Activated naive CD4-positive, alpha-beta T cell treated with anti-CD3 and anti-CD28 coated beads, Interleukin-2, amount 50 U/mL, for 72 hours (primary cell): ENCODE data around the gene LZTFL1. TPM values are rescaled to one million over a fixed set of nuclear protein-coding genes. Genes with fewer than 3 reads are reported as not detected.

ENCODE experiments used
- ATAC-seq, 2 donors: fragments of 150-1000 bp; cut with Tn5 transposase; 2 replicates each; pipeline ENCODE4 v1.10.0; 2021; ENCODE audit warnings: mild to moderate bottlenecking in 2 of 2, moderate library complexity in 2 of 2
- DNase-seq, 2 donors: peaks; one replicate each; pipeline ENCODE4 v3.0.0; 2021 to 2022; ENCODE audit warnings: low spot score in 2 of 2
- H3K27ac Mint-ChIP-seq, 2 donors: one replicate each; pipeline ENCODE4 v1.8.0; 2022; ENCODE audit warnings: mild to moderate bottlenecking in 2 of 2, mixed read lengths in 2 of 2
- H3K36me3 Mint-ChIP-seq, 2 donors: one replicate each; pipeline ENCODE4 v1.8.0; 2022; ENCODE audit warnings: mixed read lengths in 2 of 2
- H3K9me3 Mint-ChIP-seq, 2 donors: one replicate each; pipeline ENCODE4 v1.8.0; 2022; ENCODE audit warnings: mixed read lengths in 2 of 2
- total RNA-seq, 2 donors: library from RNA; stranded (reverse); gene quantifications; one replicate each; pipeline ENCODE4 v1.2.3, GENCODE V29; 2022

Gene LZTFL1
- total RNA-seq, 2 donors from 2014 or later: 2.3 to 4.0 TPM

GRCh38 chr3:45799586-45799985, 42.3 kb downstream of the LZTFL1 start:
- Mint-ChIP-seq H3K36me3 (peaks cover 0 to 6% of the 10 kb centered on the region in 2 donors), H3K27ac (no peak overlapping the region), H3K9me3 (no peaks in the 10 kb centered on the region)
- ATAC-seq (no peak), DNase-seq (no peak)

- DNase-seq: no peak
- no peaks in the 10 kb centered on the region for H3K9me3 Mint-ChIP-seq
- no peak for ATAC-seq
- peaks cover 0 to 6% of the 10 kb centered on the region in 2 donors for H3K36me3 Mint-ChIP-seq
- no peak overlapping the region for H3K27ac Mint-ChIP-seq
These were observed 43.9 kb downstream of the LZTFL1 start for GRCh38 chr3:45798034-45798433.

GRCh38 chr3:45796902-45797637, 44.8 kb downstream of the LZTFL1 start:
- Mint-ChIP-seq H3K27ac (no peak overlapping the region), H3K9me3 (no peaks in the 10 kb centered on the region), H3K36me3 (peaks cover 0 to 6% of the 10 kb centered on the region in 2 donors)
- DNase-seq (no peak), ATAC-seq (no peak)

GRCh38 chr3:45795882-45796765, 45.8 kb downstream of the LZTFL1 start, which contains the start of gene SLC6A20:
TSS of gene SLC6A20 (minus strand) at chr3:45796536. CDS start at chr3:45796419, 117 bp downstream.
- Mint-ChIP-seq H3K27ac (no peak within 1 kb of the TSS), H3K36me3 (peaks cover 0 to 6% of the 10 kb centered on the region in 2 donors), H3K9me3 (no peaks in the 10 kb centered on the region)
- no peak for DNase-seq
- ATAC-seq: peak in 1 of 2 donors; percentile 54

GRCh38 chr3:45795509-45795881, 46.4 kb downstream of the LZTFL1 start:
- ATAC-seq (no peak), DNase-seq (no peak)
- H3K27ac Mint-ChIP-seq: no peak overlapping the region

GRCh38 chr3:45794660-45795059, 47.3 kb downstream of the LZTFL1 start:
- no peak for DNase-seq
- Mint-ChIP-seq H3K36me3 (peaks cover 13% of the 10 kb centered on the region in 2 donors), H3K27ac (no peak overlapping the region), H3K9me3 (peaks cover 4 to 11% of the 10 kb centered on the region in 2 donors)
- ATAC-seq: no peak

More at GRCh38 chr3:45795509-45795881, 46.4 kb downstream of the LZTFL1 start:
- peaks cover 4% of the 10 kb centered on the region in 2 donors for H3K9me3 Mint-ChIP-seq
- H3K36me3 Mint-ChIP-seq: peaks cover 5 to 10% of the 10 kb centered on the region in 2 donors

- Mint-ChIP-seq H3K36me3 (peaks cover 13% of the 10 kb centered on the region in 2 donors), H3K9me3 (peaks cover 4 to 12% of the 10 kb centered on the region in 2 donors), H3K27ac (no peak overlapping the region)
- DNase-seq (no peak), ATAC-seq (no peak)
These were observed 47.8 kb downstream of the LZTFL1 start for GRCh38 chr3:45794177-45794560.

GRCh38 chr3:45793482-45794176, 48.3 kb downstream of the LZTFL1 start:
- ATAC-seq: no peak

GRCh38 chr3:45792516-45793172, 49.3 kb downstream of the LZTFL1 start:
- H3K36me3 Mint-ChIP-seq: peaks cover 13 to 17% of the 10 kb centered on the region in 2 donors
- DNase-seq: no peak
- peaks cover 4 to 17% of the 10 kb centered on the region in 2 donors for H3K9me3 Mint-ChIP-seq
- ATAC-seq: no peak
- no peak overlapping the region for H3K27ac Mint-ChIP-seq

More at GRCh38 chr3:45793482-45794176, 48.3 kb downstream of the LZTFL1 start:
- Mint-ChIP-seq H3K27ac (no peak overlapping the region), H3K9me3 (peaks cover 4 to 17% of the 10 kb centered on the region in 2 donors), H3K36me3 (peaks cover 13 to 17% of the 10 kb centered on the region in 2 donors)
- DNase-seq: no peak

GRCh38 chr3:45792036-45792435, 49.9 kb downstream of the LZTFL1 start:
- DNase-seq (no peak), ATAC-seq (no peak)
- Mint-ChIP-seq H3K36me3 (peaks cover 13 to 17% of the 10 kb centered on the region in 2 donors), H3K9me3 (peaks cover 4 to 17% of the 10 kb centered on the region in 2 donors), H3K27ac (no peak overlapping the region)

- Mint-ChIP-seq H3K36me3 (peaks cover 12 to 17% of the 10 kb centered on the region in 2 donors), H3K27ac (no peak overlapping the region), H3K9me3 (peaks cover 4 to 17% of the 10 kb centered on the region in 2 donors)
- DNase-seq (no peak), ATAC-seq (no peak)
These were observed 51.3 kb downstream of the LZTFL1 start for GRCh38 chr3:45790596-45790995.

GRCh38 chr3:45789235-45789812, 52.6 kb downstream of the LZTFL1 start:
- no peak for DNase-seq
- H3K36me3 Mint-ChIP-seq: peaks cover 7 to 17% of the 10 kb centered on the region in 2 donors
- peaks cover 4 to 17% of the 10 kb centered on the region in 2 donors for H3K9me3 Mint-ChIP-seq
- no peak overlapping the region for H3K27ac Mint-ChIP-seq
- ATAC-seq: no peak

GRCh38 chr3:45787551-45787950, 54.4 kb downstream of the LZTFL1 start:
- Mint-ChIP-seq H3K36me3 (peaks cover 7 to 17% of the 10 kb centered on the region in 2 donors), H3K9me3 (peaks cover 4 to 17% of the 10 kb centered on the region in 2 donors), H3K27ac (no peak overlapping the region)
- DNase-seq (no peak), ATAC-seq (no peak)

- H3K9me3 Mint-ChIP-seq: peaks cover 4 to 17% of the 10 kb centered on the region in 2 donors
- H3K27ac Mint-ChIP-seq: no peak overlapping the region
- H3K36me3 Mint-ChIP-seq: peaks cover 7 to 17% of the 10 kb centered on the region in 2 donors
- ATAC-seq (no peak), DNase-seq (no peak)
These were observed 55.0 kb downstream of the LZTFL1 start for GRCh38 chr3:45786801-45787495.

GRCh38 chr3:45785605-45786150, 56.2 kb downstream of the LZTFL1 start:
- peaks cover 2 to 15% of the 10 kb centered on the region in 2 donors for H3K9me3 Mint-ChIP-seq
- H3K36me3 Mint-ChIP-seq: peaks cover 4 to 14% of the 10 kb centered on the region in 2 donors
- DNase-seq (no peak), ATAC-seq (no peak)
- no peak overlapping the region for H3K27ac Mint-ChIP-seq
